Right renal pelvis (tissue), 4 donors: Measurements from ENCODE around the gene TSPYL4. TPM values are rescaled to one million over a fixed set of nuclear protein-coding genes. Genes with fewer than 3 reads are reported as not detected.
A peak's percentile ranks its signal among the peaks of the same experiment; 100 is the strongest.
"Not testable (repeated sequence)": the region's sequence is repeated elsewhere in the genome, so short reads cannot be mapped to it uniquely, and the experiment has no call there.

Experiments used
- DNase-seq, 4 donors: peaks; one replicate each; pipeline ENCODE4 v3.0.0-alpha.2; 2013; ENCODE audit warnings: low read depth in 4 of 4, low spot score in 3 of 4, missing footprints in 1 of 4
- polyA plus RNA-seq, 4 donors: library from polyadenylated mRNA; unstranded; fragments of 120-200 nt; gene quantifications; one replicate each; pipeline ENCODE4 v1.2.1, GENCODE V29; 2013; ENCODE audit not compliant: insufficient read length in 4 of 4

TSPYL4 gene
- 10 to 100 TPM; 58.9 to 63.6 (median 61.2) TPM for polyA plus RNA-seq

GRCh38 chr6:116253505-116254296, at the start of gene TSPYL4:
Gene TSPYL4 (minus strand): TSS chr6:116254075. CDS start chr6:116254008, 67 bp downstream.
- DNase-seq: peak; percentile 92 to 97 (median 96)

DNA sequence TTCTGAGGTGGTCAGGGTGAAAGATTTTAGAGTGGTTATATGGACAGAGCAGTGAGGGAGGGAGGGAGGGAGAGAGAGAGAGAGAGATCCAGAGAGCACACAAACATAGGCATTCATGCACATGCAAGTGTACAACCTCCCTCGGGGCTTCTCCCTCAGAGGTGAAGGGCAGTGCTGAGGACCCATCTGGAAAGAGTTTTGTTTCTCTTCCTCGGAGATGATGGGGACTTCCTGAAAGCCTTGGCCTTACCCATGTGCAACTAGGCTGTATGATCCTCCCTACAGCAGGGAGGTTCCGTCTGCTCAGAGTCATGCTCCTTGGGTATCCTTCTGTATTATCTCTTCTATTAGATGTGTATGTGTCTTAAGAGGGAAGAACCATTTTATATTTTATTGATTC, 47.2 kb upstream of the TSPYL4 start:
- DNase-seq: no peak

GRCh38 chr6:116300566-116300965, 46.7 kb upstream of the TSPYL4 start:
- DNase-seq: no peak

- DNase-seq: no peak
Observed at GRCh38 chr6:116298973-116299372, 45.1 kb upstream of the TSPYL4 start.

DNA sequence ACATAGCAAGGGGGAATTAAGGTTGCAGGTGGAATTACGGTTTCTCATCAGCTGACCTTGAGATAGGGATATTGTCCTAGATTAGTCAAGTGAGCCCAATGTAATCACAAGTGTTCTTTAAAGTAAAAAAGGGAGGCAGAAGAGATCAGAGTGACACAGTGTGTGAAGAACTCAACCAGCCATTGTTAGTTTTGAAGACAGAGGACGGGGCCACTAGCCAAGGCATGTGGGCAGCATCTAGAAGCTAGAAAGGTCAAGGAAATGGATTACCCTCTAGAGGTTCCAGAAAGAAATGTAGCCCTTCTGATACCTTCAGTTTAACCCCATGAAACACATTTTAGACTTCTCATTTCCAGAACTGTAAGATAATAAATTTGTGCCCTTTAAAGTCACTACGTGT, 44.4 kb upstream of the TSPYL4 start:
- DNase-seq: no peak

- no peak for DNase-seq
Observed at GRCh38 chr6:116292553-116292952, 38.7 kb upstream of the TSPYL4 start.

DNA sequence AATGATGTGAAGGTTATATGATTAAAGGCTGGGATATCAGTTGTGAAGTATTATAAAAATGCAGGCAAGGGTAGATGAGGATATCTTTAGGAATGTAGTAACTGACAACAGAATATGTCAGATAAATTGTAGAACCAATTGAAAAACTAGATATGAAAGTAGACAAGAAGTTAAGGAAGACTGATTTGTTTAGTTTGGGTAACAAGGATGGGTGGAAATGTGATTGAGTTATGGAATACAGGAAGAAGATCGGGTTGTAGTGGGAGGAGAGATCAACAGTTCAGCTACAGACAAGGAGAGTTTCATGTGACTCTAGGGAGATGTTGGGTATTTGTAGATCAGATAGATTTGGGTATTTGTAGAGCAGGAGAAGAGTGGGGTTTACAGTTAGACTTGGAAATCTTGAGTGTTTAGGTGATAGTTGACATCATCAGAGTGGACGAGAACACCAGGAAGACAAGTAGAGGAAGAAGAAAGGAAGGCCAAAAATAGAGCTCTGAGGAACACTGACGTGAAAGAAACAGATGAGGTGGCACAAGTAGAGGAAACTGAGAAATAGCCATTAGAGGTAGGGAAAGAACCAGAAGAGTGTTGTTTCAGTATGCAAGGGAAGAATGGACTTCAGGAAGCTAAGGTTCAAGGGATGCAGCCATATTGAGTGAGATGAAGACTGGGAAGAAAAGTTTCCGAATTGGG, 38.0 kb upstream of the TSPYL4 start:
- DNase-seq: no peak

DNA sequence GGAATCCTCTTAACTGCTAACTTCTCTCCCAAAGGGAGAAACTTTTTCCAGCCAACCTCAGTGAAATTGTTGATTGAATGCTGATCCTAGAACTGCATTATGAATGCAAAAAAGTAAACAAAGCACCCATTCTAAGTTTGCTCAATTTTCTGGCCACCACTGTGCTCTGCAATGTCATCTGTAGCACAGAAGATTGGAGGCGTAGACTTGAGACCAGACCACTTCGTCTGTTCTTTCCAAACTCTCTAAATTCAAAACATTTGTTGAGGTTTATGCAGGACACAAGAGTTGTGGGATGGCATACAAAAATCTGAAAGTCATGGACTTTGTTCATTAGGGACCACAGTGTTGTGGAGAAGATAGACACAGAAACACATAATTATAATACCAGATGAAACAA, 36.9 kb upstream of the TSPYL4 start:
- no peak for DNase-seq

DNA sequence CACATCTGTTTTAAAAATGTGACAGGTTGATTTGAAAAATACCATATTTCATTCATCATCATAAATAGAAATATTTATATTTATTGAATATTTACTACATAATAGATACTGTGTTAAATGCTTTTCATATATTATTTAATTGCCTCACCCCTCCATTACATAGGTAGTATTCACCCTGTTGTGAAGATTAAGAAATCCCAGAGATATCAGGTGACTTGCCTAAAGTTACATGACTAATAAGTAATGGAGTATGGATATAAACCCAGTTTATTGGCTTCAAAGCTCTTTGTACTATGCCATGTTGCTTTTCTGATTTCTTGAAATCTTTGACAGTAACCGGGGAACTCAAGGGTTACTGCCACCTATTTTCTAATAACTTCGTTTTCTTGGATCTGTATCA, 36.0 kb upstream of the TSPYL4 start:
- no peak for DNase-seq

DNA sequence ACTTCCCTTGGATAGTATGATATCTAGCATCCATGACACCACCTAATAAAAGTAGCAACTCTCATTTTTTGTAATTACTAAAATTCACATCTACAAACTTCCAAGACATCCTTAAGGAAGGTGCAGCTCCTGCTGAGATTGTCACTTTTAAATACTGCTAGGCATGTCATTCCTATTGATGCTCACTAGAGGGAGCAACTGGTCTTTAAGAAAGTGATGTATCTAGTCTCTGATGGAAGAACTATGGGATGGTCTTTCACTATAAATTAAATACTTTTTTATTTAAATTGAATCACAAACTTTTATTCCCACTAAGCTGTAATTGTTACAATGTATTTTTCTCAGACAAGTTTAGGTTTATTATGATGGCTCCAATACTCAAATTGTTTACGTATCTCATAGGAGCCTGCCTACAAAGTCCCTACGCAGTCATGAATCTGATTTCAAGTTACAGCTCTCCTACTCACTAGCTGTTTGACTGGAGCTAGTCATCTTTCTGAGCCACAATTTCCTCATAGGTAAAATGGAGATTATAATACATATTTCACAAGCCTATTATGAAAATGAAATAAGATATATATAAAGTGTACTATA, 33.9 kb upstream of the TSPYL4 start:
- DNase-seq: peak in 1 of 4 donors; percentile 29

DNA sequence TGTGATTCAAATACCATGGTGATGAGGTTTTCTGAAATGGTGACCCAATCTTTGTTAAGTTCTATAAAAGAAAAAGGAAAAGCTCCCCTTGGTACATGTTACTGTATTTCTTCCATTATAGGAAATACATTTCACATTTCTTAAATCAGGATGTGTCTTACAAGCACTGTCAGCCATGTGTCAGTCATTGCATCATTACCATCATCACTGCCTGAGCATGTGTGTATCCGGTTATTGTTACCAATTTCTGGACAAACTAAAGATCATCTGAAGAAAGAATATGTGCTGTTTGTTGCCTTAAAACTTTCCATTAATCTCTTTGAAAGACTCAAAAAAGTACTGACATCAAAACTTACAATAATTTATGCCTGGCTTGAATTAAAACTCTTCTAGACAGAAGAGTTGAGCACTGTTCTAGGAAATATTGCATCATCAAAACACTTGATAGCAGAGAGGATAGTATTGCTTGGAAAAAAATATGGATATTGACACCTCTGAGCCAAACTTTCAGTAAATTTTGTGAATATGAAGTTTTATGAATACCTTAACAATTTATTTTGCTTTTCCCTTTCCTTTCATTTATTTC, 33.0 kb upstream of the TSPYL4 start:
- DNase-seq: no peak

DNA sequence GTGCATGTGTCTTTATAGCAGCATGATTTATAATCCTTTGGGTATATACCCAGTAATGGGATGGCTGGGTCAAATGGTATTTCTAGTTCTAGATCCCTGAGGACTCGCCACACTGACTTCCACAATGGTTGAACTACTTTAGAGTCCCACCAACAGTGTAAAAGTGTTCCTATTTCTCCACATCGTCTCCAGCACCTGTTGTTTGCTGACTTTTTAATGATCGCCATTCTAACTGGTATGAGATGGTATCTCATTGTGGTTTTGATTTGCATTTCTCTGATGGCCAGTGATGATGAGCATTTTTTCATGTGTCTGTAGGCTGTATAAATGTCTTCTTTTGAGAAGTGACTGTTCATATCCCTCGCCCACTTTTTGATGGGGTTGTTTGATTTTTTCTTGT, 31.1 kb upstream of the TSPYL4 start:
- not testable (repeated sequence) for DNase-seq

DNA sequence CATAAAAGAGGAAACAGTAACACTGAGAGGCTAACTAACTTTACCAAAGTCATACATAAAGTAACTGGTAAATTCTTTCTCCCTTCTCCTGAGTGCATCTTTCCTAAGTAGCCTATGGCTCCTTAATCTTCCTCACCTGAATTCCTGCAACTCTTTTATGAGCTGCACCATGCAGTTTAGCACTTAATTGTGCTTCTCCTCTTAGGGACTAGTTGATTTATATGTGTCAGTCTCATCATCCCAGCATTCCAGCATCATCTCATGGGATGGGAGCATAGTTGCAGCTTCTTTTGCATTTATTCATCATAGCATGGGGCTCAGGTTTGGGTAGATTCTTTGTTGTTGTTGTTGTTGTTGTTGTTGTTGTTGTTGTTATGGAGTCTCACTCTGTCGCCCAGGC, 29.3 kb upstream of the TSPYL4 start:
- DNase-seq: no peak

GRCh38 chr6:116282698-116283097, 28.8 kb upstream of the TSPYL4 start:
- no peak for DNase-seq

- DNase-seq: no peak
Observed at GRCh38 chr6:116280933-116281316, 27.1 kb upstream of the TSPYL4 start.

DNA sequence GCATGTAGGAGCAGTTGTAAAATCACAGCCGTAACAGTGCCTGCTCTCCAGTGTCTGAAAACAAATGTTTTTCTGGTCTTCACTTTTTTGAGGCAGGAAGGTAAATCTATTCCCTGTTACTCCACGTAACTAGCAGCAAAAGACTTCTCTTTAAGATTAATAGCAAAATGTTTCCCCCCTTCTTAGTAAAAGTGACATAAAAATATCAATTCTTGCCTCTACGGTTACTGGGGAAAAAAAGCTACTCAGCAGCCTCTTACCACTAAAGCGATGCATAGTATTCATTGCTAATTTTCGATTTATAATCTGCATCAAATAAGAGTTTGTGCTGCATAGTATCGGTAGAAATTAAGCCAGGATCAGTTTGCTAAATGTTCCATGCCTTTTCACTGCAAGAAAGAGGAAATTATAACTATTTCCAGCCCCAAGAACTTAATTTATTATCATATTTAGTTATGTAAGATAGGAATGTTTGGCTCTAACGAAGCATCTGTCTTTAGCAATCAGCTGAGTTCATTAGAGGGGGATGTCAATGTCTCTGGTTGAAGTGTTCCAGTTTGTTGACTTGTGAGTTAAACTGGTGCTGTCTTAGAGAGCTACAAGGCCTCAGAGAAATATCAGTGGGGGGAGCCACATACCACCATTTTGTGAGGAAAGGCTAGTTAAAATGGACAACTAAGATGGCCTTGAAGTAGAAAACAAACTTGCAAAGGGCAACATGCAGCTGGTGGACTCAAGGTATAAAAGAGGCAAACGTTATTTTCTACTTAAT, 26.5 kb upstream of the TSPYL4 start:
- peak in 2 of 4 donors; percentile 36 to 41 for DNase-seq

- DNase-seq: peak; percentile 94 to 95 (median 95)
Observed at GRCh38 chr6:116279232-116280160, 25.6 kb upstream of the TSPYL4 start, which contains the start of gene TSPYL1. Gene TSPYL1 (minus strand): TSS chr6:116279930. CDS start chr6:116279830, 100 bp downstream.

- no peak for DNase-seq
Observed at GRCh38 chr6:116278854-116279231, 25.0 kb upstream of the TSPYL4 start.

GRCh38 chr6:116278481-116278829, 24.6 kb upstream of the TSPYL4 start:
- DNase-seq: no peak
